Measurements from ENCODE around the gene MTOR.

Gene MTOR

GRCh38 chr1:11266268-11267074, 4.1 kb upstream of the MTOR start:
- no peaks in the 10 kb centered on the region for H3K27me3 ChIP-seq (ENCODE audit: control insufficient read depth, insufficient read depth, low read length)
- H3K4me2 ChIP-seq (ENCODE audit: low read length): no peak overlapping the region
- H3K9ac ChIP-seq: no peak overlapping the region
- TF ChIP-seq, protein P1, sequence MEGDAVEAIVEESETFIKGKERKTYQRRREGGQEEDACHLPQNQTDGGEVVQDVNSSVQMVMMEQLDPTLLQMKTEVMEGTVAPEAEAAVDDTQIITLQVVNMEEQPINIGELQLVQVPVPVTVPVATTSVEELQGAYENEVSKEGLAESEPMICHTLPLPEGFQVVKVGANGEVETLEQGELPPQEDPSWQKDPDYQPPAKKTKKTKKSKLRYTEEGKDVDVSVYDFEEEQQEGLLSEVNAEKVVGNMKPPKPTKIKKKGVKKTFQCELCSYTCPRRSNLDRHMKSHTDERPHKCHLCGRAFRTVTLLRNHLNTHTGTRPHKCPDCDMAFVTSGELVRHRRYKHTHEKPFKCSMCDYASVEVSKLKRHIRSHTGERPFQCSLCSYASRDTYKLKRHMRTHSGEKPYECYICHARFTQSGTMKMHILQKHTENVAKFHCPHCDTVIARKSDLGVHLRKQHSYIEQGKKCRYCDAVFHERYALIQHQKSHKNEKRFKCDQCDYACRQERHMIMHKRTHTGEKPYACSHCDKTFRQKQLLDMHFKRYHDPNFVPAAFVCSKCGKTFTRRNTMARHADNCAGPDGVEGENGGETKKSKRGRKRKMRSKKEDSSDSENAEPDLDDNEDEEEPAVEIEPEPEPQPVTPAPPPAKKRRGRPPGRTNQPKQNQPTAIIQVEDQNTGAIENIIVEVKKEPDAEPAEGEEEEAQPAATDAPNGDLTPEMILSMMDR (IDR thresholded peaks at IDR 0.05): no peak
- no peak overlapping the region for H3K4me3 ChIP-seq (ENCODE audit: low read depth, low read length)
- no peak overlapping the region for H2AFZ ChIP-seq
- peaks cover 7% of the 10 kb centered on the region for H3K79me2 ChIP-seq
- H3K36me3 ChIP-seq (ENCODE audit: control insufficient read depth, insufficient read depth, low read length): no peaks in the 10 kb centered on the region
- H3K9me3 ChIP-seq (ENCODE audit: control insufficient read depth, low read length): no peaks in the 10 kb centered on the region
- no peaks in the 10 kb centered on the region for H3K4me1 ChIP-seq
- H3K27ac ChIP-seq: no peak overlapping the region

DNA sequence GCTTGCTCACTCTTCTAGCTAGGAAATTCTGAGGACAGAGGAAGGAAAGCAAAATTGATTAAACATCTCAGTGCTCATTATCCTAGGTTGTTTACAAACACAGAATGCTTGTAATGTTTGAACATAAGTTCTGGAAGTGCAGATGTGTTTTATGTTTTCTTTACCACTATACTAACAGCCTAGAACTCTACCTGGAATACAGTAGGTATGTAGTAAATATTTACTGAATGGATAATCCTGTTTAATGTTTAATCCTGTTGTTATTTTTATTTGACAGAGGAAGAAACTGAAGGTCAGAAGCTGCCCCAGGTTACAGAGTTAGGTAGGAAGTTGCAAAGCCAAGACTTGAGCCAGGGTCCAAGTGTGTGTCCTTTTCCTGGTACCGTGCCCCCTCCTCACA, 6.1 kb downstream of the MTOR start:
- no peaks in the 10 kb centered on the region for H3K4me1 ChIP-seq
- peaks cover under 1% of the 10 kb centered on the region for H3K79me2 ChIP-seq
- no peaks in the 10 kb centered on the region for H3K9me3 ChIP-seq (ENCODE audit: control insufficient read depth, low read length)
- no peak overlapping the region for H3K27ac ChIP-seq
- no peaks in the 10 kb centered on the region for H3K36me3 ChIP-seq (ENCODE audit: control insufficient read depth, insufficient read depth, low read length)
- H3K9ac ChIP-seq: no peak overlapping the region
- H3K4me2 ChIP-seq (ENCODE audit: low read length): no peak overlapping the region
- H3K27me3 ChIP-seq (ENCODE audit: control insufficient read depth, insufficient read depth, low read length): no peaks in the 10 kb centered on the region
- TF ChIP-seq, protein P1 (IDR thresholded peaks at IDR 0.05): no peak
- H3K4me3 ChIP-seq (ENCODE audit: low read depth, low read length): no peak overlapping the region
- H2AFZ ChIP-seq: no peak overlapping the region

GRCh38 chr1:11253226-11253625, 9.1 kb downstream of the MTOR start:
- Histone ChIP-seq H3K9ac (no peak overlapping the region), H3K36me3 (ENCODE audit: control insufficient read depth, insufficient read depth, low read length) (no peaks in the 10 kb centered on the region), H3K4me2 (ENCODE audit: low read length) (no peak overlapping the region), H3K4me3 (ENCODE audit: low read depth, low read length) (no peak overlapping the region), H3K27me3 (ENCODE audit: control insufficient read depth, insufficient read depth, low read length) (no peaks in the 10 kb centered on the region), H2AFZ (no peak overlapping the region), H3K4me1 (no peaks in the 10 kb centered on the region), H3K9me3 (ENCODE audit: control insufficient read depth, low read length) (no peaks in the 10 kb centered on the region), H3K27ac (no peak overlapping the region), H3K79me2 (no peaks in the 10 kb centered on the region)
- TF ChIP-seq, protein P1 (IDR thresholded peaks at IDR 0.05): no peak

DNA sequence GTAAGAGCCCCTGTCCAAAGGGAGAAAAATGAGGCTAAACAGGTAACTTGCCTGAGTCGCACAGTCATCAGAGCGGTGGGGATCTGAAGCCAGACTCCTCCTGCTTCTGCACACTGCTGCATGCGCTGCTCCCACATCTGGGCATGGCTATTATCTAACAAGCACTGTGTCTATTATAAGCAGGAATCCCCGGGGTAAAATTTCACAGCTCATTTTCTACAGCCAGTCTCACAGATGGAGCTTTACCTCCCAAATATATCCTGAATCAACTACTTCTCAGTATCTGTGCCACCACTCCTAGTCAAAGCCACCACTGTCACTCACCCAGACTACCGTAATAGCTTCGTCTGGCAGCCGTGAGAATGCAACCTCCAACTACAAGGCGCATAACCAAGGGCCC, 9.8 kb downstream of the MTOR start:
- TF ChIP-seq, protein P1 (IDR thresholded peaks at IDR 0.05): no peak
- Histone ChIP-seq H3K27me3 (ENCODE audit: control insufficient read depth, insufficient read depth, low read length) (no peaks in the 10 kb centered on the region), H3K36me3 (ENCODE audit: control insufficient read depth, insufficient read depth, low read length) (no peaks in the 10 kb centered on the region), H3K4me1 (no peaks in the 10 kb centered on the region), H3K4me2 (ENCODE audit: low read length) (no peak overlapping the region), H3K9me3 (ENCODE audit: control insufficient read depth, low read length) (no peaks in the 10 kb centered on the region), H3K4me3 (ENCODE audit: low read depth, low read length) (no peak overlapping the region), H3K79me2 (no peaks in the 10 kb centered on the region), H2AFZ (no peak overlapping the region), H3K27ac (no peak overlapping the region), H3K9ac (no peak overlapping the region)

GRCh38 chr1:11248169-11248568, 14.2 kb downstream of the MTOR start:
- TF ChIP-seq, protein P1 (IDR thresholded peaks at IDR 0.05): no peak
- no peaks in the 10 kb centered on the region for H3K36me3 ChIP-seq (ENCODE audit: control insufficient read depth, insufficient read depth, low read length)

More at GRCh38 chr1:11248169-11248568, 14.2 kb downstream of the MTOR start:
- no peak overlapping the region for H3K27ac ChIP-seq
- no peak overlapping the region for H3K4me3 ChIP-seq (ENCODE audit: low read depth, low read length)
- no peaks in the 10 kb centered on the region for H3K9me3 ChIP-seq (ENCODE audit: control insufficient read depth, low read length)
- no peak overlapping the region for H3K9ac ChIP-seq
- H3K27me3 ChIP-seq (ENCODE audit: control insufficient read depth, insufficient read depth, low read length): no peaks in the 10 kb centered on the region
- no peaks in the 10 kb centered on the region for H3K79me2 ChIP-seq
- no peaks in the 10 kb centered on the region for H3K4me1 ChIP-seq
- no peak overlapping the region for H2AFZ ChIP-seq
- H3K4me2 ChIP-seq (ENCODE audit: low read length): no peak overlapping the region

Measured in parathyroid adenoma (tissue), 2 donors.